ENCODE data around the gene SLC52A3.

SLC52A3 gene

GRCh38 chr20:753136-753535 is 15.2 kb downstream of the SLC52A3 start:
- no peak overlapping the region for H3K4me3 ChIP-seq (ENCODE audit: low read length)
- no peak for DNase-seq (ENCODE audit: low read depth)
- TF ChIP-seq, protein P1, sequence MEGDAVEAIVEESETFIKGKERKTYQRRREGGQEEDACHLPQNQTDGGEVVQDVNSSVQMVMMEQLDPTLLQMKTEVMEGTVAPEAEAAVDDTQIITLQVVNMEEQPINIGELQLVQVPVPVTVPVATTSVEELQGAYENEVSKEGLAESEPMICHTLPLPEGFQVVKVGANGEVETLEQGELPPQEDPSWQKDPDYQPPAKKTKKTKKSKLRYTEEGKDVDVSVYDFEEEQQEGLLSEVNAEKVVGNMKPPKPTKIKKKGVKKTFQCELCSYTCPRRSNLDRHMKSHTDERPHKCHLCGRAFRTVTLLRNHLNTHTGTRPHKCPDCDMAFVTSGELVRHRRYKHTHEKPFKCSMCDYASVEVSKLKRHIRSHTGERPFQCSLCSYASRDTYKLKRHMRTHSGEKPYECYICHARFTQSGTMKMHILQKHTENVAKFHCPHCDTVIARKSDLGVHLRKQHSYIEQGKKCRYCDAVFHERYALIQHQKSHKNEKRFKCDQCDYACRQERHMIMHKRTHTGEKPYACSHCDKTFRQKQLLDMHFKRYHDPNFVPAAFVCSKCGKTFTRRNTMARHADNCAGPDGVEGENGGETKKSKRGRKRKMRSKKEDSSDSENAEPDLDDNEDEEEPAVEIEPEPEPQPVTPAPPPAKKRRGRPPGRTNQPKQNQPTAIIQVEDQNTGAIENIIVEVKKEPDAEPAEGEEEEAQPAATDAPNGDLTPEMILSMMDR (conservative IDR thresholded peaks at IDR 0.05; ENCODE audit: low read depth, low read length) = no peak

DNA sequence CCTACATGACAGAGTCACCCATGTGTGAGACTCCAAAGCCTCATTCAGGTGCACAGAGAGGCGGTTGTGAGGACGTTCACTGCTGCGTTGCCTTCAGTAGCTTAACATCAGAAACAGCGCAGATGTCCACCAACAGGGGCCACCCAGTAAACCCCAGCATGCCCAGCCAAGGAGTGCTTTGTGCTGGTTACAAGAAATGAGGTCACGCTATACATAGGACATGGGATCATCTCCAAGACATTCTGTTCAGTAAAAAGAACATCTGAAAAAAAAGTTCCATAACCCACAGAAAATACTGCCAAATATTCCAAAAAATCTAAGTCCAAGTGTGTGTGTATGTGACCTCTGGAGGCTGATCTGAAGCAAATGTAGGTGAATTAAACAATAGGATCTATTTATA is 16.0 kb downstream of the SLC52A3 start:
- DNase-seq (ENCODE audit: low read depth) = no peak
- TF ChIP-seq, protein P1 (conservative IDR thresholded peaks at IDR 0.05; ENCODE audit: low read depth, low read length) = no peak
- H3K4me3 ChIP-seq (ENCODE audit: low read length) = no peak overlapping the region

GRCh38 chr20:751761-752160 is 16.5 kb downstream of the SLC52A3 start:
- H3K4me3 ChIP-seq (ENCODE audit: low read length) = no peak overlapping the region
- DNase-seq (ENCODE audit: low read depth) = no peak
- TF ChIP-seq, protein P1 (conservative IDR thresholded peaks at IDR 0.05; ENCODE audit: low read depth, low read length) = no peak

DNA sequence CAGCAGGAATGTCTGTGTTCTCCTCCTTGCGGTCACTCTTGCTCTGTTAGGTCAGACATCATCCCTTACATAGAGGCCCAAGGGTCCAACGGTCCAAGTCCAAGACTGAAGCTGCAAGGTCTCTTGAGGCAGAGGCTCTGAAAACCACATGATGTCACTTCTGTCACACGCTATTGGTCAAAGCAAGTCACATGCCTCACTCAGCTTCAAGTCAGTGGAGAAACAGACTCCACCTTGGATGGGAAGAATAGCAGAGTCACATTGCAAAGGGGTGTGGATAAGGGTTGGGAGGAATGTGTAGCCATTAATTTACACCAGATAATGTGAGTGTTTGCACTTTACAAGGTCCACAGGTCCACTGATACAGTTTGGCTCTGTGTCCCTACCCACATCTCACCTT is 17.5 kb downstream of the SLC52A3 start:
- TF ChIP-seq, protein P1 (conservative IDR thresholded peaks at IDR 0.05; ENCODE audit: low read depth, low read length) = no peak
- no peak for DNase-seq (ENCODE audit: low read depth)
- H3K4me3 ChIP-seq (ENCODE audit: low read length) = no peak overlapping the region

GRCh38 chr20:745683-746301 is 22.5 kb downstream of the SLC52A3 start:
- H3K4me3 ChIP-seq (ENCODE audit: low read length) = no peak overlapping the region
- TF ChIP-seq, protein P1 (conservative IDR thresholded peaks at IDR 0.05; ENCODE audit: low read depth, low read length) = no peak
- no peak for DNase-seq (ENCODE audit: low read depth)

GRCh38 chr20:742156-742555 is 26.1 kb downstream of the SLC52A3 start:
- TF ChIP-seq, protein P1 (conservative IDR thresholded peaks at IDR 0.05; ENCODE audit: low read depth, low read length) = no peak
- DNase-seq (ENCODE audit: low read depth) = no peak
- H3K4me3 ChIP-seq (ENCODE audit: low read length) = no peak overlapping the region

DNA sequence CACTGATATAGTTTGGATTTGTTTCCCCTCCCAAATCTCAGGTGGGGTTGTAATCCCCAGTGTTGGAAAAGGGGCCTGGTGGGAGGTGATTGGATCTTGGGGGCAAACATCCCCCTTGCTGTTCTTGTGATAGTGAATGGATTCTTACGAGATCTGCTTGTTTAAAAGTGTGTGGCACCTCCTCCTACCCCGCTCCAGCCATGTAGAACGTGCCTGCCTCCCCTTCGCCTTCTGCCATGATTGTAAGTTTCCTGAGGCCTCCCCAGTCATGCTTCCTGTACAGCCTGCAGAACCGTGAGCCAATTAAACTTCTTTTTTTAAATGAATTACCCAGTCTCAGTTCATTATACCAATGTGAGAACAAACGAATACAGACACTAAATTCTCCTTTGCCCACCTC is 26.7 kb downstream of the SLC52A3 start:
- TF ChIP-seq, protein P1 (conservative IDR thresholded peaks at IDR 0.05; ENCODE audit: low read depth, low read length) = no peak
- no peak overlapping the region for H3K4me3 ChIP-seq (ENCODE audit: low read length)
- no peak for DNase-seq (ENCODE audit: low read depth)

All from retinal pigment epithelial cell (primary cell).